HCEC 1CT (cell line): ENCODE data around the gene TSPAN4.

ENCODE experiments used
- DNase-seq: peaks from one replicate; pipeline ENCODE4 v3.0.0-alpha.2; 2017

Gene TSPAN4

GRCh38 chr11:824942-825341, 17.7 kb upstream of the TSPAN4 start:
- DNase-seq = no peak

GRCh38 chr11:825366-826226, 17.1 kb upstream of the TSPAN4 start:
- no peak for DNase-seq

GRCh38 chr11:826227-826621, 16.4 kb upstream of the TSPAN4 start:
- DNase-seq = no peak

GRCh38 chr11:826836-827145, 15.9 kb upstream of the TSPAN4 start:
- no peak for DNase-seq

GRCh38 chr11:827146-827896, 15.3 kb upstream of the TSPAN4 start:
- DNase-seq = no peak

GRCh38 chr11:827897-828192, 14.8 kb upstream of the TSPAN4 start, which contains the start of gene CRACR2B:
Gene CRACR2B (plus strand): TSS chr11:827919. CDS start chr11:828608, 689 bp downstream.
- DNase-seq = no peak

- DNase-seq = no peak
Measured at GRCh38 chr11:828506-829175, 14.0 kb upstream of the TSPAN4 start.

- no peak for DNase-seq
Measured at GRCh38 chr11:829176-829846, 13.3 kb upstream of the TSPAN4 start.

- no peak for DNase-seq
Measured at GRCh38 chr11:829847-830294, 12.8 kb upstream of the TSPAN4 start.

GRCh38 chr11:830295-831117, 12.1 kb upstream of the TSPAN4 start:
- DNase-seq = peak; percentile 54

GRCh38 chr11:831118-831864, 11.4 kb upstream of the TSPAN4 start:
- DNase-seq = no peak

- DNase-seq = no peak
Measured at GRCh38 chr11:831961-832528, 10.6 kb upstream of the TSPAN4 start.

GRCh38 chr11:832529-833113, 10.0 kb upstream of the TSPAN4 start, which contains the start of gene CD151:
Gene CD151 (plus strand): TSS chr11:832952. CDS start chr11:836070, 3,118 bp downstream.
- DNase-seq = peak; percentile 51

- DNase-seq = no peak
Measured at GRCh38 chr11:833114-833791, 9.4 kb upstream of the TSPAN4 start.

GRCh38 chr11:833849-834311, 8.8 kb upstream of the TSPAN4 start:
- no peak for DNase-seq

GRCh38 chr11:834371-835316, 8.0 kb upstream of the TSPAN4 start:
- DNase-seq = peak; percentile 68

GRCh38 chr11:836274-836673, 6.4 kb upstream of the TSPAN4 start:
- DNase-seq = no peak

GRCh38 chr11:836700-837099, 6.0 kb upstream of the TSPAN4 start:
- DNase-seq = no peak
